K562 (cell line): ENCODE measurements around the gene SCN4A. TPM values are rescaled to one million over a fixed set of nuclear protein-coding genes. Genes with fewer than 3 reads are reported as not detected.

Experiments
- ATAC-seq: fragments of 200-7000 bp; cut with Tn5 transposase; 3 replicates; pipeline ENCODE4 v1.9.1; 2020; ENCODE audit warnings: moderate library complexity
- BruUV-seq: library from RNA; stranded (reverse); fragments of 400-500 nt; replicated peaks from 2 replicates; lab custom pipeline; 2021; lab: Mats Ljungman, UMichigan
- CTCF ChIA-PET: fragments of 300-600 bp; formaldehyde crosslinking; extraction: SDS; loops from one replicate; lab custom pipeline; 2021; ENCODE audit warnings: low intra/inter-chr PET ratio; lab: Yijun Ruan, JAX
- POLR2A ChIA-PET: fragments of 300-600, 350-650 bp; sonication (Branson Sonifier 250); formaldehyde crosslinking; extraction: SDS; loops from one replicate; lab custom pipeline; 2021; ENCODE audit warnings: antibody characterized with exemption, inconsistent platforms; lab: Yijun Ruan, JAX
- DNase-seq, 4 experiments: peaks; one replicate each; pipeline versions ENCODE4 v3.0.0 to v3.0.0-alpha.2; 2011 to 2018; ENCODE audit warnings: low spot score in 3 of 4, mixed read lengths in 3 of 4; ENCODE audit errors: extremely low read depth in 1 of 4
- FAIRE-seq: peaks from 2 replicates; lab custom pipeline; 2011; peaks lifted over from hg19 to GRCh38; lab: Jason Lieb, UNC
- H2AFZ ChIP-seq: 2 replicates; pipeline ENCODE4 v1.6.0; 2011; ENCODE audit warnings: low read depth, low read length, control low read depth, inconsistent platforms
- H3K27ac ChIP-seq: fragments of 200-600 bp; 3 replicates; pipeline ENCODE4 v1.8.0; 2011; ENCODE audit warnings: low read depth, mild to moderate bottlenecking, control low read depth, inconsistent platforms, low read length, moderate library complexity, mixed read lengths; ENCODE audit errors: extremely low read depth
- H3K27me3 ChIP-seq, 2 experiments: fragments of 300-600 bp in 1 of 2; 2 replicates in 1 of 2; 3 replicates in 1 of 2; pipeline versions ENCODE4 v1.6.0 to v1.8.0; 2011; ENCODE audit warnings: inconsistent platforms in 2 of 2, low read length in 2 of 2, mild to moderate bottlenecking in 1 of 2, mixed read lengths in 1 of 2, moderate library complexity in 1 of 2; ENCODE audit not compliant: control insufficient read depth in 2 of 2, insufficient read depth in 2 of 2
- H3K36me3 ChIP-seq: fragments of 300-600 bp; 3 replicates; pipeline ENCODE4 v1.8.0; 2011; ENCODE audit warnings: mild to moderate bottlenecking, low read length, inconsistent platforms; ENCODE audit not compliant: control insufficient read depth, insufficient read depth
- H3K4me1 ChIP-seq, 2 experiments: fragments of 200-600 bp in 1 of 2; replicated peaks in 1 of 2; 2 replicates in 1 of 2; 3 replicates in 1 of 2; pipeline versions ENCODE4 v1.5.1 to v1.8.0; 2011; ENCODE audit warnings: inconsistent platforms in 2 of 2, low read length in 2 of 2, mild to moderate bottlenecking in 1 of 2, mixed read lengths in 1 of 2, moderate library complexity in 1 of 2; ENCODE audit not compliant: control insufficient read depth in 2 of 2, insufficient read depth in 2 of 2
- H3K4me2 ChIP-seq: 2 replicates; pipeline ENCODE4 v1.6.1; 2011; ENCODE audit warnings: low read length, control low read depth, inconsistent platforms, mixed read lengths; ENCODE audit not compliant: insufficient read depth
- H3K4me3 ChIP-seq: fragments of 200-600 bp; sonication (generic), shearing (Covaris generic); 2 replicates; pipeline ENCODE4 v1.5.1; 2016; ENCODE audit warnings: control low read depth, inconsistent platforms
- H3K79me2 ChIP-seq: fragments of 200-600 bp; 3 replicates; pipeline ENCODE4 v1.8.0; 2011; ENCODE audit warnings: low read length, inconsistent platforms; ENCODE audit not compliant: control insufficient read depth, insufficient read depth
- H3K9ac ChIP-seq, 2 experiments: 2 replicates each; pipeline versions ENCODE4 v1.6.0 to v1.6.1; 2011; ENCODE audit warnings: low read depth in 2 of 2, low read length in 2 of 2, control low read depth in 1 of 2, inconsistent platforms in 1 of 2, mild to moderate bottlenecking in 1 of 2, mixed read lengths in 1 of 2; ENCODE audit not compliant: insufficient read depth in 1 of 2
- H3K9me1 ChIP-seq: one replicate; pipeline ENCODE4 v1.6.0; 2011; ENCODE audit warnings: inconsistent platforms, mild to moderate bottlenecking, low read length, moderate library complexity; ENCODE audit not compliant: control insufficient read depth, insufficient read depth
- H3K9me3 ChIP-seq: replicated peaks from 2 replicates; pipeline ENCODE4 v1.5.1; 2011; ENCODE audit warnings: low read depth, low read length, inconsistent platforms; ENCODE audit not compliant: control insufficient read depth, insufficient read depth
- H4K20me1 ChIP-seq: replicated peaks from 2 replicates; pipeline ENCODE4 v1.6.1; 2011; ENCODE audit warnings: low read length, inconsistent platforms, mixed read lengths; ENCODE audit not compliant: control insufficient read depth, insufficient read depth
- BHLHE40 ChIP-seq: IDR thresholded peaks from 2 replicates; pipeline ENCODE4 v1.6.1; 2011; ENCODE audit warnings: low read length, improper control_type of control experiment
- BRF1 ChIP-seq: IDR thresholded peaks from 3 replicates; pipeline ENCODE4 v1.6.1; 2011; ENCODE audit warnings: borderline replicate concordance, mild to moderate bottlenecking; ENCODE audit not compliant: insufficient read length; ENCODE audit errors: extremely low read depth
- MAZ ChIP-seq, 2 experiments: fragments of 450-650 bp in 1 of 2; sonication (generic) in 1 of 2; formaldehyde crosslinking; IDR thresholded peaks in 1 of 2; conservative IDR thresholded peaks in 1 of 2; 2 replicates each; pipeline versions ENCODE4 v1.4.0 to v1.5.0; 2020; ENCODE audit warnings: mild to moderate bottlenecking in 1 of 2, missing genetic modification reagents in 1 of 2
- RBFOX2 ChIP-seq: fragments of 200-400 bp; formaldehyde crosslinking; IDR thresholded peaks from 2 replicates; pipeline ENCODE4 v1.6.1; 2017; ENCODE audit warnings: low read depth, mild to moderate bottlenecking, low read length, moderate library complexity
- SNIP1 ChIP-seq: fragments of 450-650 bp; IDR thresholded peaks from 2 replicates; pipeline ENCODE4 v1.7.1; 2017; ENCODE audit warnings: low read depth, mild to moderate bottlenecking
- ZNF263 ChIP-seq: sonication (generic); formaldehyde crosslinking; IDR thresholded peaks from 2 replicates; pipeline ENCODE4 v1.8.0; 2022; ENCODE audit warnings: mild to moderate bottlenecking, missing genetic modification reagents, borderline replicate concordance
- ZNF444 ChIP-seq: fragments of 250-450 bp; sonication (Bioruptor Pico); IDR thresholded peaks from 2 replicates; pipeline ENCODE4 v1.4.0; 2020; ENCODE audit warnings: mild to moderate bottlenecking, moderate library complexity
- WGBS: fragments of 100-300 bp; shearing (Covaris generic); methylation state at CpG from one replicate; pipeline ENCODE4 v1.1.6; 2016; ENCODE audit warnings: low coverage, mixed read lengths; ENCODE audit not compliant: insufficient coverage; ENCODE audit errors: missing lambda C conversion rate; 5-methylcytosine and 5-hydroxymethylcytosine counted together
- in situ Hi-C: fragments of 300-500 bp; cut with MboI; formaldehyde crosslinking; loops from 4 replicates; pipeline ENCODE4 v1.15.0; 2018; ENCODE audit warnings: inconsistent platforms, mixed read lengths
- intact Hi-C: fragments of 100-400 bp; cut with micrococcal nuclease; formaldehyde crosslinking; loops from 2 replicates; pipeline ENCODE4 v1.14.2; 2022
- polyA plus RNA-seq, 8 experiments: library from polyadenylated mRNA; depleted of rRNA in 4 of 8; stranded (reverse) in 5 of 8; unstranded in 3 of 8; fragments of >200 nt; fragmentation: Nextera tagmentation in 2 of 8; fragmentation: Illumina TruSeq in 1 of 8; extraction: Ambion mirVana in 2 of 8; extraction: Trizol in 1 of 8; gene quantifications; 2 replicates each; pipeline versions ENCODE4 v1.2.1 to v1.2.3, GENCODE V29; 2011 to 2014; ENCODE audit warnings: inconsistent platforms in 1 of 8, missing spikeins in 1 of 8
- total RNA-seq, 7 experiments: library from RNA; depleted of rRNA in 6 of 7; stranded (reverse); fragments of >200 nt in 6 of 7; fragmentation: Illumina TruSeq in 2 of 7; extraction: Trizol in 2 of 7; gene quantifications; 2 replicates each; pipeline versions ENCODE4 v1.2.1 to v1.2.3, GENCODE V29; 2011 to 2021; ENCODE audit warnings: low replicate concordance in 1 of 7
- TF ChIP-seq, protein P1 (sequence below): fragments of 450-650 bp; formaldehyde crosslinking; IDR thresholded peaks from 2 replicates; pipeline ENCODE4 v1.4.0; 2020; ENCODE audit warnings: mild to moderate bottlenecking, moderate library complexity

Gene SCN4A
- total and polyA plus RNA-seq, 9 of the 15 experiments (the other 6 are each of a cell fraction or from before 2014, with no cell fraction given) = 0.29 to 2.6 (median 1.4) TPM

DNA sequence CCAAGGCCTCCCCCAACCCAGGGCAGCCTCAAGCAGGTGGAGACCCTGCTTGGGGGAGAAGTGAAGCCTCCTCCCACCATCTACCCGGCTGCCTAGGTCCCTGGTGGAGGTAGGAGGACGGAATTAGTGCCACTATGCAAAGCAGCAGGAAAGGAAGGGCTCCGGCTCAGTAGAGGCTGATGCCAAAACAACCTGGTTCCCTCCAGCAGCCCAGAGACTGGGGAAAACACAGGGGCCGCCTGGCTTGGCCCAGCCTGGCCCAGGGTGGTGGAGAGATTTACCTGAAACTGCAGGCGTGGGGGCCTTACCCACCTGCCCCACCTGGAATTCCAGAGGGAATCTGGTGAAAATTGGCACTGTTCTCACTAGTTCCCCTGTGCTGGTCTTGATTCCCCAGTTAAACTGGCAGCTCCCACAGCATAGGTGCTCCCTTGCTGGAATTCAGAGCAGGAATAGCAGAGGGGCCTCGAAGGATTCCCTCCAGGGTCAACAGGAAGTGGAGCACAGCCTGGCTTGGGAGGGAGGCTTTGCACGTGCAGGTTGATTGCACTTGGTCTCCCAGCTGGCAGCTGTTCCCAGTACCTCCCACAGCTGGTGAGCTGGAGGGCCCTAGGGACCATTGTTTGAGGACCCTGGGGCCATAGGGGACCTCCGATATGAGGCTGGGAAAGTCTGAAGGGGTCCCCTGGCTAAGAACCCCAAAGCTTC is 45.1 kb downstream of the SCN4A start:
- no peaks in the 10 kb centered on the region for H3K36me3 ChIP-seq
- H3K27ac ChIP-seq = no peak overlapping the region
- no peaks in the 10 kb centered on the region for H3K9me3 ChIP-seq
- FAIRE-seq = no peak
- intact Hi-C loops (no loop called here), in situ Hi-C loops (no loop called here)
- CTCF ChIA-PET = no interaction called here
- no peaks in the 10 kb centered on the region for H3K9me1 ChIP-seq
- POLR2A ChIA-PET = no interaction called here
- TF ChIP-seq BRF1 = no peak
- TF ChIP-seq ZNF263 (CRISPR knock-in tag) = no peak; the same call in 1 of the 2 replicates
- TF ChIP-seq ZNF444 = no peak
- TF ChIP-seq, protein P1, sequence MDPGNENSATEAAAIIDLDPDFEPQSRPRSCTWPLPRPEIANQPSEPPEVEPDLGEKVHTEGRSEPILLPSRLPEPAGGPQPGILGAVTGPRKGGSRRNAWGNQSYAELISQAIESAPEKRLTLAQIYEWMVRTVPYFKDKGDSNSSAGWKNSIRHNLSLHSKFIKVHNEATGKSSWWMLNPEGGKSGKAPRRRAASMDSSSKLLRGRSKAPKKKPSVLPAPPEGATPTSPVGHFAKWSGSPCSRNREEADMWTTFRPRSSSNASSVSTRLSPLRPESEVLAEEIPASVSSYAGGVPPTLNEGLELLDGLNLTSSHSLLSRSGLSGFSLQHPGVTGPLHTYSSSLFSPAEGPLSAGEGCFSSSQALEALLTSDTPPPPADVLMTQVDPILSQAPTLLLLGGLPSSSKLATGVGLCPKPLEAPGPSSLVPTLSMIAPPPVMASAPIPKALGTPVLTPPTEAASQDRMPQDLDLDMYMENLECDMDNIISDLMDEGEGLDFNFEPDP (CRISPR knock-in tag) = no peak
- no peak for TF ChIP-seq RBFOX2
- TF ChIP-seq SNIP1 = no peak
- TF ChIP-seq MAZ (CRISPR knock-in tag; conservative IDR thresholded peaks at IDR 0.05 in 1 of 2, IDR thresholded peaks at IDR 0.05 in 1 of 2) = no peak
- peak; percentile 51; the same call in 1 of the 2 replicates for TF ChIP-seq BHLHE40
- TF ChIP-seq, all 486 proteins: peak for 1
- Histone ChIP-seq H4K20me1 (no peaks in the 10 kb centered on the region), H2AFZ (no peak overlapping the region), H3K4me3 (no peak overlapping the region), H3K4me2 (no peak overlapping the region), H3K79me2 (no peaks in the 10 kb centered on the region), H3K9ac (peak overlapping the region in 1 of 2 experiments; percentile 4; a peak in 1 of 4 replicates), H3K27me3 (peaks cover 0 to 9% of the 10 kb centered on the region in 2 experiments; a peak in 2 of 5 replicates), H3K4me1 (peaks cover 0 to 33% of the 10 kb centered on the region in 2 experiments; a peak in 2 of 5 replicates)
- 18% methylated on average over 6 of the region's 8 CpGs for WGBS
- ATAC-seq = no peak
- BruUV-seq = no TSS peak
- no peak for DNase-seq
